ENCODE data around the gene MED27.

The MED27 gene

DNA sequence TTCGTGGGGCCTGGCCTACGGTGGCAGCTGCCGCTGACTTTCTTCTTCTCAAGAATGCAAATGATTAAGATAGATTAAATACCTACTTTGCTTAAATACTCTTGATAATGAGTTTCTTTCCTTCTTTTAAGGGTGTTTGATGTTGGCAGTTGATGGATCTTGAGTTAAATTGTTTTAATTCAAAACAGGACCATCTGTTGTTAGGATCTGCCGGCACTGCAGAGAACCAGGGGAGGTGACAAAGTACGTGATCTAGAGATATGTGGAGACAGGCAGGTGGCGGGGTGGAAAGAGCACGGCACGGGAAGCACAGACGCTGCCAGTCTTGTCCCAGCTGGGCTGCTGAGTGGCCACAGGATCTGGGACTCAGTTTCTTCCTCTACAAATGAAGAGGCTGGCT is 37.9 kb downstream of the MED27 start:
- DNase-seq (ENCODE audit: low spot score): no peak

DNA sequence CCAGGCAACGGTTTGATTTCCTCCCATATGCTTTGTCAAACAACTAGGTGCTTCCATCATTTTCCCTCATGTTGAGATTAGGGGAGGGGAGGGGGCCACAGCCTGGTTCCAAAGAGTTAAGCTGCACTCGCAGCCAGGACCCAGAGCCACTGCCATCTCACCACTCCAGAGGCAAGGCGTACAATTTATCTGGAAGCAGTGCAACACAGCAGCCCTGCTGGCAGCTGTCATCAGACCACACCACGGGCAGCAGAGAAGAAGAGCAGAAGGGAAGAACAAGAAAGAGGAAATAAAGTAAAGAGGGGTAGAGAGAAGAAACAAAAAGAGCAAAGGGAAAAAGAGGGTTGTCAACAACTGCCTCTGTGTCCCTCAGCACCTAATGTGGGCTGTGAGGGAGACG is 38.9 kb downstream of the MED27 start:
- no peak for DNase-seq (ENCODE audit: low spot score)

DNA sequence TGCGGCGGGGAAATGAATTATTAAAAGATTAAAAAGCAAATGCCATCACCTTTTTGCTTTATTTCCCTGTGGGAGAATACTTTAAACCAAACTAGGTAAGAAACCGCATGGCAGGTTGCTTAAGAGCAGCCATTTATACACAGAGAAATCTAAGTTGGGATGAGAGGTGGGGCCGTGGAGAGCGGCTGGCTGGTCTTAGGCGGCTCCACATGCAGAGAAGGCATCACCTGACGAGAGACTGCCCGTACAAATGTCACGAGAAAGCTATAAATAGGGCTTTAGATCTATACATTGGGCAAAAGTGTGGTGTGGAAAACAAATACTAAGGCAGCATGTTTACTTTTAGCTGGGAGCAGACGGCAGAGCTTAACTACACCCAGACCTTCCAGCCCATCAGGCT is 39.4 kb downstream of the MED27 start:
- DNase-seq (ENCODE audit: low spot score): no peak

DNA sequence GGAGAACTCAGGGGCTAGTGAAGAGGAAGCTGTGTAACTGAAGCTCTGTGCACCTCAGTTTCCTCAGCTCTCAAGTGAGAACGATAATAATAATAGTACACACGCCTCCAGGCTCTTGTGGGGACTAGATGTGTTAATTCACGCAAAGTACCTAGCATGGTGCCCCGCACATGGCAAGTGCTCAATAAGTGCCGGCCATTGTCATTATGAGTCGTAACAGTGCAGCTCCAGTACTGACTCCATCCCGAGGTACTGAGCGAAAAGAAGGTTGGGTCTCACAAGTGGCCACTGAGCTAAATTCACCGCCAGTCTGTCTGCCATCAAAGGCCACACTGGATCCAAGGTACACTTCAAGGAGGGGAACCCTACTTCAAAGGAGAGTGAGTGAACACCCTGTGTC is 40.4 kb downstream of the MED27 start:
- DNase-seq (ENCODE audit: low spot score): no peak

DNA sequence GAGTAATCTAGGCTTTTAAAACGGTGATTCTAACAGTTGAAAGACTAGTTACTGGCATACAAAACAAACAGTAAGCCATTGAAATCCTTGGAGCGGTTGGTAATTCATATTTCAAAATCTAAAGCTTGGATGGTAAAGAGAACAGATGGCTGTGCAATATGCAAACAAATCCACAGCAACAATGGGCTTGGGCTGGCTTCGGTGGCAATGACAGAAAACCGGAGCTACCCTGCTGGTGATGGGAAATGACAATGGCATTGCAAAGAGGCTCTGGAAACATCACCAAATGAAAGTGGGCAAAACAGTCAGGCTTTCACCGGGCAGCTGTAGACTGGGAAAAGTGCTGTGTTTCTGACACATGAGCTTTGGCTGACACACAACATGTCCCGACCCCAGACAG is 42.2 kb downstream of the MED27 start:
- DNase-seq (ENCODE audit: low spot score): no peak

DNA sequence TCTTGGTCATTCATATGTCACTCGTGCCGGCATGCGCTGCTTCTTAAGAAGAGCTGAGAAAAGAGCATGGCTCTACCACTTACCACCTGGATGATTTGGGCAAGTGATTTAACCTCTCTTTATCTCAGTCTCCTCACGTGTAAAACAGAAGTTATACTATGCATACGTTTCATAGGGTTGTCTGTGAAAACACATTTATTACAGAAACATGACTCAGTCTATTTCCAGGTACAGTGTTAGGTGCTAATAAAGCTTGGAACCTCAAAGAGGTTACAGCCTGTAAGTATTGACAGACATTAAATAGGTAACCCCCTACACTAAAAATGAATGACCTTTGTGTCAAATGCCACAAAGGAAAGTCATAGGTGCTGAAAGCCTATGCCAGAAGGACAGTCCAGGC is 43.1 kb downstream of the MED27 start:
- no peak for DNase-seq (ENCODE audit: low spot score)

DNA sequence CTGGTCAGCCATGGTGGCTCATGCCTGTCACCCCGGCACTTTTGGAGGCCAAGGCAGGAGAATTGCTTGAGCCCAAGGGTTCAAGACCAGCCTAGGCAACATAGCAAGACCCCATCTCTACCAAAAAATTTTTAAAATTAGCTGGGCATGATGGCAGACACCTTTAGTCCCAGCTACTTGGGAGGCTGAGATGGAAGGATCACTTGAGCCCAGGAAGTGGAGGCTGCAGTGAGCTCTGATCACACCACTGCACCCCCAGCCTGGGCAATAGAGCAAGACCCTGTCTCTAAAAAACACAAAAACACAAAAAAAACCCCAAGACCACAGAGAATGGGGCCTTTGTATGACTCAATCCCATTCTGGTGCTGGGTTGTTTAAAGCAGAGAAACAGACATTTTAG is 44.0 kb downstream of the MED27 start:
- DNase-seq (ENCODE audit: low spot score): no peak

DNA sequence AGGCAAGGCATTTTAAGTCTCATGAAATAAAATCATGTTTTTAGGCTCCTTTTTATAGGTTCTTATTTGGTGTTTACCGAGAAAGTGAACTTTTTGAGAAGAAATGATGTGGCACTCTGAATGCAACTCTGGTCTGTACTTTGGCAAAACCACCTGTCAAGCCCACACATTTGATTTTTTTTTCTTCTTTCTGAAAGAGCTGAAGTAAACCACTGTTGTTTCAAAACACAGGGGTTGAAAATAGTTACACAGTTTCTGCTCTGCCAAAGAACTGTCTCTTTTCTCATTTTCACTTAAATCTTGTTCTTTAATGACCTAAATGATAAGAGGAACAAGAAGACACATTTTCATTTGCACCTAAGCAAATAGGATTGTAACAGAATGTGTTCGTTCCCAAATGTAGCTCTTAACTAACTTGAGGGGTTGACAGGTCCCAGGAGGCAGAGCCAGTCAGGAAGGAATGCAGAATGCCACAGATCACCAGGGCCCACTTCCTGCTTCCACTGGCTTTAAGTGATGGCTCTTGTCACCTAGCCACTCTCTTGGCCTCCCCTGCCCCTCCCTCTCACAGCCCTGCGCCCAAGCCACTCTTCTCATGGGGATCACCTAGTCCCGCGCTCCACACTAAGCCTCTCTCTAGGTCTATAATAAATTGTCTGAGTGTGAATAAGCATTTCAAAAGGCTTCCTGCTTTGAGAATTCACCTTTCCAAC is 47.3 kb downstream of the MED27 start:
- no peak for DNase-seq (ENCODE audit: low spot score)

DNA sequence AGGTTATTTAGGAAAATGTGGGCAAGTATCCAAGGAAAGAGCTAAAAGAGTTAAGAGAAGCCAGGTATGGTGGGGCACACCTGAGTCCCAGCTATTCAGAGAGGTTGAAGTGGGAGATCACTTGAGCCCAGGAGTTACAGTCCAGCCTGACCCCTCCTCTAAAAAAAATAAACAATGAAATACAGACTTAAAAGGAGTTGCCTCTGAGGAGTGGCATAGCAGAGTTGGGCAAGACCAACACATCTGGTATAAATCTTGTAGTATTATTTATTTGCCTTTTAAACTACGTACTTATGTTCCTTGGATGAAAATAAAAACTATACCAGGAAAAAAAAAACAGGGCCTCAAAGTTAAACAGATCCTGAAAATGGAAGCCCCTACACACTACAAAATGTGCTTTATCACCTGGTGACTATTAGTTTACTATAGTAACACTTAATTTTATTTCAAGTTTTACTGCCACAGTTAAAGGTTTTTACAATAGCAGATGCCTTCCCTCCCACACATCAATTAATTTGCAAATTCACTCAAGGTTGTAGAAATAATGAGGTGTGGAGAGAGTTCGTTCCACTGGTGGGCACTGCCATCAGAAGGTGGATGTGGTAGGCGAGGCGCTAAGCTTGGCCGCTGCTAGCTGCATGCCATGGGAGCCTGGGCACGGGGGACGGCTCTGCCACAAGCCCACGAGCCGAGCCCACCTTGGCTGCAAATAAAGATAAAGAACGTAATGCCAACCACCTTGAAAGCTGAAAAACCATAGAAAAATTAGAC is 48.0 kb downstream of the MED27 start:
- no peak for DNase-seq (ENCODE audit: low spot score)

DNA sequence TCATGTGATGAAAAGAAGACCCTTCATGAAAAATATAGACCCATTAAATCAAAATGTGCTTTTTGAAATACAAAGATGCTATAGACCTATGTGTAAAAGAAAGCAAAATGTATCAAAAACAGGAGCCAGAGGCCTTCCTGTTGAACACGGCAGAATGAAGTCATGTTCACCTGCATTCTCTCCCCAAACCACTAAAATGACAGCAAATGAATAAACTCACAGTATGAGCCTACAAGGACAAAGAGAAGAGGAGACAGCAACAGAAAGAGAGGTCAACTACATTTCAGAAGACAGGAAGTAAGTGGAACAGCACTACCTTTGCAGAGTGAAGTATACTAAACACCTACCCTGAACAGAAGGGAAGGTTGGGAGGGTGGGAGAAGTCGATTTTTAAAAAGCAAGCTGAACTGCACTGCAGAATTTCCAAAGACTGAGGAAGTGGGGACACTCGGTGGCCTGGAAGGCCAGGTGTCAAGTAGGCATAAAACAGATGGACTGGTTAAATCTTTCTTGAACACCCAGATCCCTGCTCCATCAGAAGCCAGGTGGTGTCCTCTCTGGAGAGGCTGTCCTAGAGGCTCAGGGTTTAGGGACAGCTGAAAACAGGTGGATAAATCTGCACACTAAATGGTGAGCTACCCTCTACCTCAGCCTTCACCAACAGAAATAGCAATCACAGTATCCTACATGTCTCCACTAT is 48.9 kb downstream of the MED27 start:
- no peak for DNase-seq (ENCODE audit: low spot score)

DNA sequence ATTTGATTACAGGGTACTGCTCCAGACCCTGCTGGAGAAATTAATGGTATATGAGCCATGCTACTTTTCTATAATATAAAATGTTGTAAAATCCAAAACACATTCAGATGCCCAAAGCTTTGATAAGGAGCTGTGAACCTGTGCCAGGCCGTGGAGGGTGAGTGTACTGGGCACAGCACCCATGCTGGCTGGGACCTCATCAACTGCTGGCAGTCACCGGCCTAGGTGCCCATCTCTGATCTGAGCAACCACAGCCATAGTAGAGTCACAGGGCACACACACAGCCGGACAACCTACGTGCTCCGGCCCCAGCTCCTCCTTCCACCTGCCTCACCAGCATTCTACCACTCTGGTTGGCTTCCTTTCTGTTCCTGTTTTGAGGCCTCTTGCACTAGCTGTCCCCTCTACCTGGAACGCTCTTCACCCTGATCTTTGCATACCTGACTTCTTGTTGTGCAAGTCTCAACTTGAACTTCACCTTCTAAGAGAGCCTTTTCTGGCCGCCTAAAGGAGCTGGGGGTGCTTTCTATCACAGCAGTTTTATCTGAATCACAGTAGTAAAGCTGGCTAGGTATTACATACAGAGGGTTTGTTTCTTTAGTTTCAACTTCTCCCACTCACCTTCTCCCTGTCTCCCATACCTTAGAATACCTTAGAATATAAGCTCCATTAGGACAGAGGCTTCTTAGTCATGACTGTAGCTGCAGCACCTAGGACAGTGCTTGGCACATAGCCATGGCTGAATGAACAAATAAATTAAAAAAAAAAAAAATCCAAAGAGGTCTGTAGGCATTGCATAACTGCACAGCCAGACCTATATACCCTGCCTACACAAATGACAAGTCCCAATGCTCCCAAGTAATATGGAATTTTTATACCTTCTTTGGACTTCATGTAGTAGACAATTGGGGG is 51.7 kb downstream of the MED27 start:
- DNase-seq (ENCODE audit: low spot score): no peak

DNA sequence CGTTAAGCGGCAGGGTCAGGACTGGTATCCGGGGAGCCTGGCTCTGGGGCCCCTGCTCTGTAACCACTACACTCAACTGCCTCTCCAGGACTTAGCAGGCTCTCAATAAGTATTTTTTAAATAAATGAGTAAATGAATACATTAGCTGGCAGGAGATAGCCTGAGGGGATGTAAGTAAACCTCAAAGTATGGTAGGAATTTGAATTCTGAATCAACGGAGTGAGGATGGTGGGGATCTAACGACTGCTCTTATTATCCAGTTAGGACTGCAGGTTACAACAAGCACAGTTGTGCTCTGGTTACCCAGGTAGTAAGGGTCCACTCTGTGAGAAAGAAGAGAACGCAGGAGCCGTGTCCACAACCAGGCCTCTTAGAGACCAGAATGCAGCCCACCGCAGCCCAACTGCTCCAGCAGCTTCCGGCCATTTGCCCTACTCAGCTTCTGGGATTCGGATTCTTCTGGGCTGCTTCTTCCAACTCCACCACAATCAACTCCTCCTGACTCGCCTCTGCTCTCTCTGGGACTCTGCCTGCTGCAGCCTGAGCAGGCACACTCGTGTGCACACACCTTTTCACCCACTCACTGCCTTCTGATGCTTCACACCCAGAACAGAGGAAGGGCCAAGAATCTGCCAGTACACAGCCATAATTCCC is 52.6 kb downstream of the MED27 start:
- DNase-seq (ENCODE audit: low spot score): no peak

DNA sequence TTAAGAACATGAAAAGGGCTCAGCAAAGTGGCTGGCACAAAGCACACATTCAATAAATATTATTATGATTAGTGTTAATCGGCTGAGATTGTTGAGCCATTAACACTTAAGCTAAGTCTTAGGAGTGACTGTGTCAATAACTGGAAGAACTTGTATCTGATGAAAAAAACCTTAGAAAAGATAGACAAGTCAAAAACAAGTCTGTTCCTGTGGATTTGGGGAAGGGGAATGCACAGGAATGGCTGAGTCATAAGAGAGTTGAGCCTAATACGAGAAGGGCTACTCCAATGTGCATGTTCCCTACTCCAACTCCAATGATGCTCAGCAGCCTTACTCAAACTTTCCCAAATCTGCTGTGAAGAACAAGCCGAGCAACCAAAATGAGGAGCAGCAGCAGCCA is 53.9 kb downstream of the MED27 start:
- no peak for DNase-seq (ENCODE audit: low spot score)

DNA sequence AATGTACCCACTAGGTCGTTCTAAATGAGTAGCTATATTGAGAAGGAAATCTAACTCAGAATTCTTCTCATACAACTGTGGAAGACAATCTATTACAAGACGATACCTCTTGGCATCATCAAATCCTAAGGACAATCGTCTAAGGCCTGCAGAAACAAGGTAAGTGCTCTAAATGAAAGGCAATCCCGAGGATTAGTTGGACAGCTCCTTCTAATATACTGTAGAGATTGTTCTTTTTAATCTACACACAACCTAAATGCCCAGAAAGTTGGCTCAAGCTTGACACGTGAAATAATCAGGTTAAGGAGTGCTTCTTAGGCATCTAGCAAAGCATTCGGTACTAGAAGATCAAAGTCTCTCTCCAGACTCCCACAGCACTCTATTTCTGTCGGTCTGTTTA is 55.1 kb downstream of the MED27 start:
- no peak for DNase-seq (ENCODE audit: low spot score)

DNA sequence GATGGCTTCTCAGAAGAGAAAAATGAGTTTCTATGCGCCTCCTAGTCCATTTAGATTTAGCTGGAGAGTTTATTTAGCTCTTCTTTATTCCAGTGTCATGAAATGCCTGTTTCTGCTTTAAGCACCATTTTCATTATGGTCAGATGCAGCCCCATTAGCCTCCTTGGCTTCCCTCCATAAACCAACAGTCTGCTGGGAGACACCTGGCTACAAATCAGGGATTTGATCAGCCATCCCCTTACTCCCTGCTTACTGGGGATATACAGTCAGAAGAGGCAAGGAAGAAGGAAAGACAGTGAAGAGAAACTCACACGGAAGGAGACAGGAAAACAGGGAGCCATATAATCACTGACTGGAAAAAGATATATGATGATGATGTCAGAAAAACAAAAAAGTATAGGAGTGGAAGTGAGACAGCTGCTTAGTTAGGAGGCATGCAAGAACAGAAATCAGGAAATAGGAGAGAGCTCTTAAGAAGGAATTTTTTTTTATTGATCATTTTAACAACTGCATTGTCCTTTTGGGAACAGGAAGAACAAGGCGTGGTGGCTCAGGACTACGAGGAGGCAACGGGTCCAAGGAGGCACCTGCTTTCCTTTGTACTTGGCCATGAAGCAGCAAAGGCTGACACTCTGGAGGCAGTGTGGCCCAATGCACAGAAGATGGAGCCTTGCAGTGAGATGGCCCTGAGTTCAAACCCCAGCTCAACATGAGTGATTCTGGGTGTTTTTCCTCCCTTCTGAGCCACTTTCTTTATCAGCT is 56.1 kb downstream of the MED27 start:
- DNase-seq (ENCODE audit: low spot score): no peak

DNA sequence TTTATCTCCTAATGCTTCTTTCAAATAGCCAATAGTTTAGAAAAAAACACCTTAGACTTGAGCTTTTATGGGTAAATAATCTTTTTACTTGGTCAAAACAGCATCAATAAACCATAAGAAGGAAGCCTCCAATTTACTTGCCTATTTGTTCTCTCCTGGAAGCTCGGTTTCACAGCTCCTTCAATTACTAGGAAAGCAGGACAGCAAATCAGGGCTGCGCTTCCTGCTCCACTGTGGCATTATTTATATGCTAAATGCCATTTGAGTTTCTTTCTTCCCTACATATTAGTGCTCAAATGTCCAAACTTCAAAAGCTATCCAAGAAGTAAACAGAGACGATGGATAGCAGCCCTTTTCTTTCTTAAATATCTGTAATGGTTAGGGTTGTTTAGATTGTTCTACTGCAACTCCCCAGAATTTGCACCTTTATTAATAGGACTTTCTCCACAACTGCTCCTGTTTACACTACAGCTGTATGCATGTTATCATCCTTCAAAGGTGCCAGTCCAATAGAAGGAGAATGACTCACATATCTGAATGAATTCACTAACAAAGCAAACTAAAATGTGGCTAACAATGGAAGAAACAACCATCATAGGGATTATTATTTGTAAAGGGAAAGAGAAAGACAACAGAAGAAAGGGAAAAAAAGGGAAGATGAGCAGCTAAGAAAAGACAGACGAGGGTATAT is 58.7 kb downstream of the MED27 start:
- DNase-seq (ENCODE audit: low spot score): no peak

DNA sequence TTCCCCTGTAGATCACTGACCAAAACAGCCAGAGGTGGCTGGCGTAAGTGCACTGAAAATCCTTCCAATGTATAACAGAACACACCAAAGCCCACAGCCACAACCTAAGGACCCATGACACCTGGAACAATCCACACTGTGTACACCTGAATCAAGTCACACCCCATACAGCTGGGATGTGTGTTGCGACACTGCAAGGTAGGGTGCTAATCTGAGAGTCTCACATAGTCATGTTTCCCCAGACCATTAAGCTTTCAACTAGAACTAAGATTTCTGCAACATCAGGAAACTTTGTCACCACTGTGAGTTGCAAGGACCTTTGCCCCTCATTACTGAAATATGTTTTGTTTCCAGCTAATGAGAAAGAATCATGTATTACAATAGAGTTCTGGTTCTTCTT is 59.4 kb downstream of the MED27 start:
- DNase-seq (ENCODE audit: low spot score): no peak

DNA sequence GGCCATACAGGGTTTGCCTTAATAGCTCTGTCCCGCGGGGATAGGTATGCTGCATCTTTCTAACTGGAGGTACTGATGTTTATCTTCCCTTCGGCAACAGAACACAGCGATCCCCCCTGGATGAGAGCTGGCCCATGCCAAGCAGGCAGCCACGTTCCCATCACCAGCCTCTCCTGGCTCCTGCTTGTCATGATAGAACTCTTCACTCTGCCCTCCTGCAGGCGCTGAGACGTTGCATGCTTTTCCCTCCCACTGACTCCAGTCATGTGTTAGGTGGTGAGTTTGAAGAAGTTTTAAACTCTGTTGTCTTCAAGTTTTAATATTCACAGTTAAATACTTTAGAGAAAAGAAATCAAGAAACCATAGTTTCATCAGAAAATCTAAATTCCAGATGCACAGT is 60.0 kb downstream of the MED27 start:
- DNase-seq (ENCODE audit: low spot score): no peak

DNA sequence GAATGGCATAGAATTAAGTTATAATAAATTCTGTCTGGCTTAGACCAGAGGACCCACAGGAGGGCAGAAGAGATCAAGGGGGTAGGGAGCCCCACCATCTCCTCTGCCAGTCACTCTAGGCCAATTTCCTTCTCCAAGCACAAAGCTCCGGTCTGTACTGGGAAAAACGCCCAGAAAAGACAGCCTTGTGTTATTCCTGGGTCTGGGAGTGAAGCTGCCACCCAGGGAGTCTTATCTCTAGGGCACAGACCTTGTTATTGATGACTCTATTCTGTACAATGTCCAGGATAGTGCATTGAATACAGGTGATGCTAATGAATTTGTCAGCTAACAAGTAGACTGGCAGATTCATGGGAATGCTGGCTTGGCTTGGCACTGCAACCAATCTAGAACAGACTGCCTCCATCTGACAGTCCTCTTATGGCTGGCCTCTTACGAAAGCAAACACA is 60.7 kb downstream of the MED27 start:
- no peak for DNase-seq (ENCODE audit: low spot score)

DNA sequence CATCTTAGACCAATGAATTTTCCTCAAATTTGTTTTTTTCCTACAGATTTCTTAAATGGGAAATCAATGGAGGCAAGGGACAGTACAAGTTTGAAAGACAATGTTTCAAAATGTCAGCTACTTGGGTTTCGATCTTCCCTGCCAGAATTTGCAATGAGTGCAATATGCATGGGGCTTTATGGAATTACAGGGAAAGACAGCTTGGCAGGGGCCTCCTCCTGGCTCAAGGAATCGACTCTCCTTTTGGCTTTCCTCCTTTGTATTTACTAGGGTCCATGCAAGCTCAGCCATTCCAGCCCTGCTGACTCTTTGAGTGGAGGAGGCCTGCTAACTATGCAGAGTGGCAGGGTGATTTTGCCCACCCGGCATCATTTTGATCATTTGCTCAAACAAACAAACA is 63.2 kb downstream of the MED27 start:
- DNase-seq (ENCODE audit: low spot score): no peak
